ENCODE measurements around the gene CAPZA2. TPM values are rescaled to one million over a fixed set of nuclear protein-coding genes. Genes with fewer than 3 reads are reported as not detected.
"Not testable (repeated sequence)": the region's sequence is repeated elsewhere in the genome, so short reads cannot be mapped to it uniquely, and the experiment has no call there.

Gene CAPZA2
- total and polyA plus RNA-seq, 11 donors, result 37.4 to 483 (median 324) TPM

DNA sequence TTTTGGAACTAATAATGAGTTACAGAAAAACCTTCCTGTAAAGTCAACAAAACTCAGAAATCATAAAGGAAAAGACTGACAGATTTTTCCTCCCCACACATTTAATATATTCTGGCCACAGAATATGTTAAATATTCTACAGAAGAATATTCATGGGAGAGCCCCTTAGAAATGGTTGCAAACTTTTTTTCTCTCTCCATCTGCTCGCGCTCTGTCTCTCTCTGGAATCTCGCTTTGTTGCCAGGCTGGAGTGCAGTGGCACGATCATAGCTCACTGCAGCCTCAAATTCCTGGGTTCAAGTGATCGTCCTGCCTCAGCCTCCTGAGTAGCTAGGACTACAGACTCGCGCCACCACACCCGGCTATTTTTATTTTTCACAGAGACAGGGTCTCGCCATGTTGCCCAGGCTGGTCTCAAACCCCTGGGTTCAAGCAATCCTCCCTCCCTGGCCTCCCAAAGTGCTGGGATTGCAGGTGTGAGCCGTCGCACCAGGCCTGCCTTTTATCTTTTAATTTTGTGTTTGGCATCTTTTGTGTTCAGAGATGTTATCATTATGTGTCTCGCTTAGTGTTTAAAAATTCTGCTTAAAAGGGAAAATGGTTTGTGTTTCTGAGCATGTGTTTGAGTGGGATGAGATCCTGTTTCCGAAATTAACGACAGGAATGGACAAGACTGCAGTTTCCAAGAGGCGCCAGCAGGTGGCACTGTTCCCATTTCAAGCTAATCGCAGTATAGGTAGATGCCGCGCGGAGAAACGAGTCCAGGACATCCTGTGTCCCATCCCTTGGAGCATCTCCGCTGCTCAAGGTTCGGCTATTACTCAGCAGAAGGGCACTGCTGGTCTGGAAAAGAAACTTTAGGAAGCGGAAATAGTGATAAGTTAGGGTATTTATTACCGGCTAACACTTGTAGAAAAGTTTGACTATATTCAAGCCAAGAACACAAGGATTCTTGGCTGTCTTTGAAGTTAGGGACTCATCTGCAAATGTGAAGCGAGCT, 67.8 kb downstream of the CAPZA2 start:
- Histone ChIP-seq H3K9me3 (no peaks in the 10 kb centered on the region), H3K27ac (no peak overlapping the region), H3K4me3 (no peak overlapping the region), H3K36me3 (no peaks in the 10 kb centered on the region), H3K27me3 (no peaks in the 10 kb centered on the region), H3K4me1 (peaks cover 0 to 9% (median 0%) of the 10 kb centered on the region in 12 donors)
- WGBS, 4 donors, result 29 to 35% (median 32%) methylated on average over 25 of the region's 25 CpGs
- intact Hi-C loops (cut with DNase I), result loop anchor here (1.0 to 10.0 kb wide), 12 partner anchors 52 to 455 kb away; no protein-coding TSS in a partner anchor
- ATAC-seq (peak in 3 of 4 donors; percentile 89 to 92 (median 89)), DNase-seq (peak; percentile 75 to 87 (median 81))
- no peak for TF ChIP-seq POLR2A (IDR thresholded peaks at IDR 0.05)
- TF ChIP-seq, protein P1, sequence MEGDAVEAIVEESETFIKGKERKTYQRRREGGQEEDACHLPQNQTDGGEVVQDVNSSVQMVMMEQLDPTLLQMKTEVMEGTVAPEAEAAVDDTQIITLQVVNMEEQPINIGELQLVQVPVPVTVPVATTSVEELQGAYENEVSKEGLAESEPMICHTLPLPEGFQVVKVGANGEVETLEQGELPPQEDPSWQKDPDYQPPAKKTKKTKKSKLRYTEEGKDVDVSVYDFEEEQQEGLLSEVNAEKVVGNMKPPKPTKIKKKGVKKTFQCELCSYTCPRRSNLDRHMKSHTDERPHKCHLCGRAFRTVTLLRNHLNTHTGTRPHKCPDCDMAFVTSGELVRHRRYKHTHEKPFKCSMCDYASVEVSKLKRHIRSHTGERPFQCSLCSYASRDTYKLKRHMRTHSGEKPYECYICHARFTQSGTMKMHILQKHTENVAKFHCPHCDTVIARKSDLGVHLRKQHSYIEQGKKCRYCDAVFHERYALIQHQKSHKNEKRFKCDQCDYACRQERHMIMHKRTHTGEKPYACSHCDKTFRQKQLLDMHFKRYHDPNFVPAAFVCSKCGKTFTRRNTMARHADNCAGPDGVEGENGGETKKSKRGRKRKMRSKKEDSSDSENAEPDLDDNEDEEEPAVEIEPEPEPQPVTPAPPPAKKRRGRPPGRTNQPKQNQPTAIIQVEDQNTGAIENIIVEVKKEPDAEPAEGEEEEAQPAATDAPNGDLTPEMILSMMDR (IDR thresholded peaks at IDR 0.05), result peak; percentile 91 to 98 (median 94)

DNA sequence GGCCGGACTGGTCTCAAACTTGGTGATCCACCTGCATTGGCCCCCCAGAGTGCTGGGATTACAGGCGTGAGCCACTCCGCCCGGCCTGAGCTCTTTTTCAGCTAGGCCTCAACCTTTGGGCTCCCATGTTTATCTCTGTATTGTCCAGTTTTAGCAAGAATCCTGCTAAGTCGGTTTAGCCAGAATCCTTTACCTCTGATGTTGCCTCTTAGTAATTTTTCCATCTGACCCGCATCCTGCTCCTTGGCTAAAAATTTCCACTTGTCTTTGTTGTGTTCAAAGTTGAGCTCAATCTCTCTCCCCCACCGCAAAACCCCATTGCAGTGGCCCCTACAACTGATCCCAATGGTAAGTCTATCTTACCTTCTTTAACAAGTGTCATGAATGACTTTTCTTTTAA, 70.2 kb downstream of the CAPZA2 start:
- DNase-seq, result no peak
- intact Hi-C loops (cut with DNase I), result loop anchor here in 7 of 10 donors (5.0 to 10.0 kb wide), 4 partner anchors 50 to 185 kb away; no protein-coding TSS in a partner anchor
- Histone ChIP-seq H3K36me3 (no peaks in the 10 kb centered on the region), H3K4me1 (peaks cover 0 to 9% (median 0%) of the 10 kb centered on the region in 12 donors), H3K27me3 (no peaks in the 10 kb centered on the region), H3K9me3 (no peaks in the 10 kb centered on the region), H3K4me3 (no peak overlapping the region), H3K27ac (no peak overlapping the region)
- TF ChIP-seq, protein P1 (IDR thresholded peaks at IDR 0.05), result no peak
- TF ChIP-seq POLR2A (IDR thresholded peaks at IDR 0.05), result no peak
- 94 to 97% (median 95%) methylated on average over 7 of the region's 7 CpGs for WGBS, 4 donors
- ATAC-seq, result no peak

DNA sequence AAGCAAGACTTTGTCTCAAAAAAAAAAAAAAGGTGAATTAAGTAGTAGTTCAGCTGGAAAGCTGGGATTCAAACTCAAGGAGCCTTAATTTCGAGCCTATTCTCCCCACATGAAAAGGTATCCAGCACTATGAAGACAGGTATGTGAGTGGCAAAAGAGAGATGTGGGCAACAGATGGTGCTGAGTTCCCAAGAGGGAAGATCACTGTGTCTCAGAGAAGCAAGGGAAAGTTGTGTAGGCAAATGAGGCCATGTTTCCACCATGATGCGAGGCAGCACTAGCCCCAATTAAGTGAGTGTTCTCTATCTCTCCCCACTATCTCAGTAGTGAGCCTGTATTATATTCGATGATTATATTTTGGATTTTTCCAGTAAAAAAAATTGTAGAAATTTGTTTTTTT, 71.1 kb downstream of the CAPZA2 start:
- no peak overlapping the region for H3K4me3 ChIP-seq
- no peaks in the 10 kb centered on the region for H3K27me3 ChIP-seq
- no peaks in the 10 kb centered on the region for H3K36me3 ChIP-seq
- ATAC-seq (no peak), DNase-seq (no peak)
- no peaks in the 10 kb centered on the region for H3K9me3 ChIP-seq
- TF ChIP-seq, protein P1 (IDR thresholded peaks at IDR 0.05), result no peak
- no peak for TF ChIP-seq POLR2A (IDR thresholded peaks at IDR 0.05)
- H3K27ac ChIP-seq, result no peak overlapping the region
- peaks cover 0 to 9% (median 0%) of the 10 kb centered on the region in 12 donors for H3K4me1 ChIP-seq
- WGBS, 4 donors, result 79 to 98% (median 97%) methylated on average over 3 of the region's 3 CpGs
- intact Hi-C loops (cut with DNase I), result loop anchor here in 7 of 10 donors (5.0 to 10.0 kb wide), 4 partner anchors 49 to 184 kb away; no protein-coding TSS in a partner anchor

DNA sequence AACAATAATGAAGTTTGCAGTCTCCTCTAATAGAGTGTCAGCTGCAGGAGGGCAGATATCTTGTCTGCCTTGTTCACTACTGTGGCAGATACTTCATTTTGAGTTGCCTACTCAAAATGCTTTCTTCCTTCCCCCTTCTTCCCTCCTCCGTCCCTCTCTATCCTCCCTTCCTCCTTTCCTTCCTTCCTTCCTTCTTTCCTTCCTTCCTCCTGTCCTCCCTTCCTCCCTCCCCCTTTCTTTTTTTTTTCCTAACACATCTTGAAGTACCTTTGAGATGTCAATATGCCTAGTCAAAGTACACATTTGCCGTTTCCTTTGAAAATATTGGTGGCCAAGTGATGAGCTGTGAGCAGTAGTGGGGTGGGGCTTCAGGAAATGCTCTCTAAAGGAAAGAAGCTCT, 72.2 kb downstream of the CAPZA2 start:
- ATAC-seq (no peak), DNase-seq (no peak)
- no peak overlapping the region for H3K27ac ChIP-seq
- no peaks in the 10 kb centered on the region for H3K27me3 ChIP-seq
- TF ChIP-seq POLR2A (IDR thresholded peaks at IDR 0.05), result no peak
- TF ChIP-seq, protein P1 (IDR thresholded peaks at IDR 0.05), result no peak
- WGBS, 4 donors, result 63 to 70% (median 64%) methylated on average over 2 of the region's 2 CpGs
- no peaks in the 10 kb centered on the region for H3K36me3 ChIP-seq
- no peaks in the 10 kb centered on the region for H3K9me3 ChIP-seq
- no peak overlapping the region for H3K4me3 ChIP-seq
- intact Hi-C loops (cut with DNase I), result loop anchor here in 7 of 10 donors (5.0 to 10.0 kb wide), 4 partner anchors 48 to 183 kb away; no protein-coding TSS in a partner anchor
- peaks cover 0 to 9% (median 0%) of the 10 kb centered on the region in 12 donors for H3K4me1 ChIP-seq

DNA sequence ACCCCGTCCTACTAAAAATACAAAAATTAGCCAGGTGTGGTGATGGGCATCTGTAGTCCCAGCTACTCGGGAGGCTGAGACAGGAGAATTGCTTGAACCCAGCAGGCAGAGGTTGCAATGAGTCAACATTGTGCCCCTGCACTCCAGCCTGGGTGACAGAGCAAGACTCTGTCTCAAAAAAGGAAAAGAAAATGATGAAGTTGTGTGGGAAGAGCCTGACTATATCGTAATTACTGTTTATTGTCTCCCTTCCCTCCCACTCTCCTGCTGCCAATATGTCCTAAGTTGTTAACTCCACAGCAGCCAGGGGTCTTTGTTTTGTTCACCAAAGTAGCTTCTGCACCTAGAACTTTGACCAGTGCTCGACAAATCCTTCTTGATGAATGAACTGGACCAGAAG, 74.5 kb downstream of the CAPZA2 start:
- intact Hi-C loops (cut with DNase I), result loop anchor here in 3 of 10 donors (10.0 kb wide), 1 partner anchor 48 kb away; no protein-coding TSS in a partner anchor
- not testable (repeated sequence) for H3K4me3 ChIP-seq, H3K27ac ChIP-seq, DNase-seq, H3K4me1 ChIP-seq, ATAC-seq, H3K36me3 ChIP-seq, H3K27me3 ChIP-seq, H3K9me3 ChIP-seq
- WGBS, 4 donors, result 65 to 80% (median 76%) methylated on average over 4 of the region's 4 CpGs

Data from heart left ventricle (tissue), 16 donors.